Tongue (tissue), 2 donors: ENCODE results near the gene HS2ST1. TPM values are rescaled to one million over a fixed set of nuclear protein-coding genes. Genes with fewer than 3 reads are reported as not detected.

Experiments used
- DNase-seq: peaks from one replicate; pipeline ENCODE4 v3.0.0-alpha.2; 2015
- total RNA-seq: library from RNA; depleted of rRNA; stranded (reverse); fragments of >200 nt; gene quantifications from one replicate; pipeline ENCODE4 v1.2.3, GENCODE V29; 2014

HS2ST1 gene
- total RNA-seq, 1 donor from 2014 or later: 24.0 TPM

DNA sequence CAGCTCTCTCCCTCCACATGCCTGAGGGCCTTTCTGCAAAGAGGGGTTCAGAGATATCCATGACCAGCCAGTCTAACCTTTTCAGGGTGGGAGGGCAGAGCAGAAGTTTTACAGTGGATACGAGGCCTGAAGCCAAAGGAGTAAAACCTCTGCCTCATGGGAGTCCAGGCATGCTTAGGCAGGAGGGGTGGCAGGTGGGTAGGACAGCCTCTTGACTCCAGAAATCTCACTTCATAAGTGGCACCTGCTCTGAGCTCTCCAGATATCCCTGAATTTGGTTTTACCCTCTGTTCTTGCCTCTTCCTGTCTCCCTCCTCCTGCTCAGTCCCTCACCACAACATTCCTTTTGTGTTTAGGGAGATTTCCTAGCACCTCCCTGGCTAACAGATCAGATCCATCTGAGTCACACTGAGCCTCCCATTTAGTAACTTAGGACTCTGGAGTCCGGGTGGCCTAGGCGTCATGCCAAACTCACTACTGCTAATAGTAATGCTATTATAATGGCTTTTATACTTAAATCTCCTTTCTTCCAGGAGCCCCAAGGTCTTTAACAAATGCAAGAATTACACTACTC is 201.0 kb downstream of the HS2ST1 start:
- DNase-seq: no peak

DNA sequence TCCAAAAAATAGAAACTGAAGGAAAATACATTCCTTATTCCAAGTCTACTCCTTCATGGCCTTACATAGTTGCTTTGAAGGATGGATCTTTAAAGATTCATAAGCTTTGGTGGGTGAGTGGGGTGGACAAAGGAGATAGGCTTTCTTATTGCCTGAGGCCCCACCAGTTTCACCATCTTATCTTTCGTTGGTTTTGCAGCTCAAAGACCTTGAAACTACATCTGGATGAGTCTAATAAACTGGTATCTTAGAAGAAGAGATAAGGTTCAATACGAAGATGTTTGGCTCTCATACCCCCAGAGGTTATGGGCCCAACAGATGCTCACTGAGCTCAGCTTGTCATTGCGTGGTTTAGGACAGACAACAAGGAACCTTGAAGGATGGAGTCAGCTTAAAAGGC is 201.5 kb downstream of the HS2ST1 start:
- DNase-seq: no peak

DNA sequence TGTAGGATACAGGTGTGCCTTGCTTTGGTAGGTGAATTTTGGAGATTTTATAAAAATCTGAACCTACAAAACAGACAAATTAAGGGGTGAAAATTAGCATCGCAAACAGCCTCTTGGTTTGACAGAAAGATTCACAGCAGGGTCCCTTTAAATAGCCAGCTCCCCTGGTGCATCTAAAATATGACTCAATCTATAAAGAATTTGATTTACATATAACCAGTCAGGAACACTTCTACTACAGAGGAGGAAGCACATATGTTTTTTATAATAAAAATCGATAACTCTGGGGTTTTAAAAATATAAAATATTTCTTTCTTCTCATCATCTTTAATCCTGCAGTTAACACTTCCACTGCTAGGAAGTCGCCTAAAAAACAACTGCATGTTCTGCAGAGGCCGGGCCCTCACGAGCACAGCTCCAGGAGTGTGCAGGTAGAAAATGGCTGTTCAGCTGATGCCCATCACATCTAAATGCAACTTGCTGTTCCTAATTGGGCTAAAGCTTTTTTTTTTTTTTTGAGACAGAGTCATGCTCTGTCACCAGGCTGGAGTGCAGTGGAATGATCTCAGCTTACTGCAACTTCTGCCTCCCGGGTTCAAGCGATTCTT is 203.4 kb downstream of the HS2ST1 start:
- no peak for DNase-seq

DNA sequence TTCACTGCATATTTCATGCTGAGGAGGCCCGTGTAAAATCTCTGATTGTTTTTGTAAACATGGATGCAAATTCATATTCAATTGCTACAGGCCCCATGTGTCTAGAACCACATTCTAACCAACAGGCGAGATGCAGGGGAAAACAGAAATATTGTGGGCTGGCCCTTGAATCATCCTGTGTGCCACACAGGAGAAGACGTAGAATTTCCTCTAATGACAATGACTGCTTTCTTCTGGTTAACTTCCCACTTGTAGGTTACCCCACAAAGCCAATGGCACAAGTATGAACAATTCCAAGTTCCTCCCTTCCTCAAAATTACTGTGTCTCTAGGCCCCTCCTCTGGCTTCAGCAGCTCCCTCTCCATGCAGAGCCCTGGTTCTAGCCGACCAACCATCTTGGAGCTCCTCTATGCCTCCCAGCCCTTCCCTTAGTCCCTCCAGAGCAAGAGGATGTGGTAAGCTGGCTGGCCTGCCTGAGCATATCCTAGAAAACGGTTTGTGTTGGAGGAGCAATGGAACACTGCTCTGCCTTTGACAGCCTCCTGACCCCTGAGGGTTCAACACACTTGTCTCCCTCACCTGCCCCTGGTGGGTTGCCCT is 205.2 kb downstream of the HS2ST1 start:
- DNase-seq: no peak

DNA sequence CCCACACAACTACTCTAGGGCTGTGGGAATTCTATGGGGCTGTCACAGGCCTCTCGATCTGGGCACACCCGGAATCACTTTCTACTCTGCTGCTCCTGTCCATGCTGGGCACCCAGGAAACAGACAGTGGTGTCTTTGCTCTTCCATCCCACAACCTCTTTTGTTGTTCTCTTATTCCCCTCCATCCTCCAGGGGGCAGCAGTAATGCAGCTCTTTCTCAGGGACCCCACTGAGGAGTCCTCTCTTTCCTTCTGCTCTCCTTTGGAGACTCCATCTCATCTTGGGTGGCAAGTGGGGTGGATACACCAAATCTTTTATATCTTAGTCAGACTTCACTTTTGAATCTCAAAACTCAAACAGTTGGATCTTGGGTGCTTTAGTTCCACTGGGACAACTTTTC is 206.3 kb downstream of the HS2ST1 start:
- no peak for DNase-seq

DNA sequence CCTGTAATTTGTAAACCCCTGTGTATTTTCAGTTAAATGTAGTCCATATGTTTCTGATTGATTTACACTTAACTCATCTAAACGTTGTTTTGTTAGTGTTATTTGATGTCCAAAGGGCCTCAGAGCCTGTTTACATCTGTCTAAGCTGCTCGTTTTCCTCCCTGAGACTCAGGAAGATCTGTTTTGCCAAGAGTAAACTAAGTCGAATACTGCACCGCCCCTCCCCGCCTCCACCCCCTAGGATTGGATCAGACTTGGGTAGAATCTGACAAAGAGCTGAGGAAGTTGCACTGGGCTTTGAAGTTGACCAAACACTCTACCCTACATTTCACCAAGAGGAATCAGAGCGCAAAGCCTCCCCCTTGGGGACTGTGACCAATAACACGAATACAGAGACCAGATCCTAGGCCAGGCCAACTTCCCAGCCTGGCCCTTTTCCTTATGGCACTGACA is 207.3 kb downstream of the HS2ST1 start:
- peak; percentile 51 for DNase-seq

DNA sequence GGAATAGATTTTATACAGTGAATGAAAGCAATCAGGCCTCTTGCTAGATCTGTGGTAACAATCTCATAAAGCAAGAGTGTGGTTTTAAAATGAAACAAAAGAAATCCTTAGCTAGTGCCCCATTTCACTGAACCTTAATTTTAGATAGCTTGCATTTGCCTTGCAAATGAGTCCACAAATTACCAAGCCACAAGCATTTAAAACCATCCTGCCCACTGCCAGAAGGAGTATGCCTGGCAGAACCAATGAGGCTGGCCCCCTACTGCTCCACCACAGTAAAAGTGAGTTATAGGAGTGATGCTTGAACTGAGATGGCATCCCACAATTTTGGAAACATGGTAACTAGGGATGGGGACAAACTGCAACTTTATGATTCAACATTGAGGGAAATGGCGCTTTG is 207.8 kb downstream of the HS2ST1 start:
- no peak for DNase-seq

DNA sequence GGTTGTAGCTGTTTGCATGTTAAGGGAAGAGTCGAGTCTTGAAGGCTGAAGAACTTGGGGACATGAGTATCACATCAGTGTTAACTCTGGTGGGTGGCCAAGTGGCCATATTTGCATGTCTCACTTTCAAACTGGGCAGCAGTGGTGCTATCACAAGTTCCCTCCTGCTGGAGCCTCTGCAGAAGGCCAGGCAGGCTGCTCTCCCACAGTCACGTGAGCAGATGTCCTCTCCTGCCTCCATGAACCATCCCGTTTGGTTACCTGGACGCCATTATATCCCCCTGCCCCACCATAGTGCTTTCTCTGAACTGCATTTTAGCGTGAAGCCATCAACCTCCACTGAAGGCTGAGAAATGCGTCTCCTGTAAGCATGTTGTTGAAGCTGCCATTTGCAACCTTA is 209.2 kb downstream of the HS2ST1 start:
- no peak for DNase-seq

DNA sequence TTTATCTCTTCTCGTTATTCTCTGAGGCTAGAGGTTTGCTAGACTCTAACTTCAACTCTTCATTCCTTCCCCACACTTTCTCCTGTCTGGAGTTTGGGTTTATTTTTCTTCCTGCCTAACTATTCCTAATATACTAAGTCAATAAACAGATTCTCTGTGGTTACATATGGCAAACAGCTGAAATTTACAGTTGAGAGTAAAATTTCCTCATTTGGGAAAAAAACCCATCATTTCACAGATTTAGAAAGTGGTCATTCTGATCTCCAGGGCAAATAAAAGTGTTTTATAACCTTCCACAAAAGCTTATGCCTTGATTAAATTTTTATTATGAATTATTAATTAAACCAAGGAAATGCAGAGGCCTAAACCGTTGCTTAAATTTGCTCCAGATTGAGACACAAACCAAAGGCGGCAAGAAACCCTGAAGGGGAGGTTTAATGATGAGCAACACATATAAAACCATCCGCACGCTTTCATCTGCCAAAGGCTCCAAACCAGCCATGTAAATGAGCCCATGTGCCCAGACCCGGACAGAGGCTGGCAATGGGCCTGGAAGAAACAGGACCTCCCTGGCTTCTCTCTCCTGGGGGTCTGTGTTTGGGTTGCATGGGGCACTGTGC is 212.6 kb downstream of the HS2ST1 start:
- DNase-seq: no peak

DNA sequence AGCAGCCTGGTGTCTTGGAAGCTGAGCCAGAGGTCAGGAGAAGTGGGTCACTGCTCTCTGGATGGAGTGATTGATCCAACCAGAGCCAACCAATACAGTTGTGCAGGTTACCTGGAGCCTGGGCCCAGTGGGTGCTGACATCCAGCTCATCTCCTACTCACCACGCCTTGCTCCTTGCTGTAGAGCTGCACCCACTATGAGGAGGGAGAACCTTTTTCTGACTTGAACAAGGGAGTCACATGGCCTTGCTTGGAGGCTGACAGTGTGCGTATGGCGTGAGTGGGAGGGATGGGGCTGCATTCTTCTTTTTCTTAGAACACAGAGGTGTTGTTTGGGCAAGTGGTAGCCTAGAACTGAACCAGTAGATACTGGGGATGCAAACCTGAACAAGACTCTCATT is 213.1 kb downstream of the HS2ST1 start:
- no peak for DNase-seq

DNA sequence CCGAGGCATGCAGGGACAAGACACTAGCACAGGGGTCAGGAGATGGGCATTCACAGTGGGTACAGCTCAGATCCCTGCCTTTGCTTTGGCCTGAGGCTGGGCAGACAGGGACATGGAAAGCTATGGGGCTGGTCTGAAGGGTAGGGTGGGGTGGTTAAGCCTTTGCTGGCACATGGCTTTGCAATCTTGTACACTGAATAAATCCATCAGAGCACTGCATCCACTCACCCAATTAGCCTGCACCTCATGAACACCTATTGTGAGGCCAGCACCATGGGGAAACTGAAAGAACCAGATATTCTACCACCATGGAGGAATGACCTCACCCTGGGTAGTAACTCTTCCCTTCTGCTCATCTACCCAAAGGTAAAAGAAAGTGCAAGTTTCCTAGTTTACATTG is 214.6 kb downstream of the HS2ST1 start:
- DNase-seq: no peak

DNA sequence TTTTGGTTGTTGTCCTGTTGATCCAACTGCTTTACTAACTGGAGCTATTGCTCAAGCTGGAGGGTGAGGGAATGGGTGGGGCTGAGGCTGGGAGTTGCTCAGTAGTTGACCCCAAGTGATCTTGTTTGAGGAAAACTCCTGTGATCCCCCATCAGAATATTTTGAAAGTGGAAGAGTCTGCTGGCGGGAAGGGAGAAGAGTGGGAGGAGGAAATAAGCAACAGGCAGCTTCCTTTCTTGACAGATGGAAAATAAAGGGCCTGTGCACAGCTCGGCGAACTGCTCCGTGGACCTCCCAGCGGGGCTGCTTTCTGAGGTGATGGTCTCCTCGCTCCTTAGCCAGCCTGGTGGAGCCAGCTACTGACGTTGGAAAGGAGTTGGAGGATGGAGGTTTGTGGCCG is 215.2 kb downstream of the HS2ST1 start:
- no peak for DNase-seq

DNA sequence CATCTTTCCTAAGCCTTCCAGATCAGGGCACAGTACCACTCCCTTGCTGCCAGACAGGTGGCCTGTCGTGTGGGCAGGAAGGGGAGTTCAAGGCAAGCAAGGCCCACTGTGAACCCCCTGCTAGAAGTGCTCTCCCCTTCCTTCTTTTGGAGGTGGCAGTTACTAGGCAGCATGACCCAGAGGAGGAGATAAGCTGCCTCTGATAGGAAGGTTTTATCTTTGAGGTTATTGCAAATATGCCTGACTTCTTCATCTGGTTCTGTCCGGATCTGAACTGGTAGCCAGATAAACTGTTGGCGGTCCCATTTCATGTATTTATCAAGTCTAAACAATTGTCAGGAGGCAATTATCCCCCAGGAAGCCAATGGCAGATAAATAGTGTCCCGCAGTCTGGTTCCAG is 216.0 kb downstream of the HS2ST1 start:
- DNase-seq: no peak

DNA sequence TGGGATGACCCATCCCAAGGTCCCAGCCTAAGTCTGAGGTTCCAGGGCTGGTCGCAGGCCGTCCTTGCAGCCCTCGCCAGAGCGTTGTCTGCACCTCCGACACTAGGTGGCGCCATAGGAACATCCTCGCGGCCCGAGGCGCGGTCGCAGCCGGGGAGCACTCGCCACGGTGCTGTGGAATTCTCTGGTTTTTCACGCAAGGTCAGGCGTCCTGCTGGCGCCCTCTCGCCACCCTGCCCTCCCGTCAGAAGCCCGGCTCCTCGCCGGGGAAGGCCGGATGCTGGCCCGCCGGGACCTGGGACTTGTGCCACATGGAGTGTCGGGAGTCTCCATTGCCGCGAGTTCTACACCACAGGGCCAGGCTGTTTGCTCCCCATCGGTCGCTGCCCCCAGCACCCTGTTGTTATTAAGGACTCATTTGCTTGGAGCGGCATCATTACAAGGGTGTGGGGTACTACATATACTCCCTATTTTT is 217.4 kb downstream of the HS2ST1 start:
- DNase-seq: peak; percentile 94

DNA sequence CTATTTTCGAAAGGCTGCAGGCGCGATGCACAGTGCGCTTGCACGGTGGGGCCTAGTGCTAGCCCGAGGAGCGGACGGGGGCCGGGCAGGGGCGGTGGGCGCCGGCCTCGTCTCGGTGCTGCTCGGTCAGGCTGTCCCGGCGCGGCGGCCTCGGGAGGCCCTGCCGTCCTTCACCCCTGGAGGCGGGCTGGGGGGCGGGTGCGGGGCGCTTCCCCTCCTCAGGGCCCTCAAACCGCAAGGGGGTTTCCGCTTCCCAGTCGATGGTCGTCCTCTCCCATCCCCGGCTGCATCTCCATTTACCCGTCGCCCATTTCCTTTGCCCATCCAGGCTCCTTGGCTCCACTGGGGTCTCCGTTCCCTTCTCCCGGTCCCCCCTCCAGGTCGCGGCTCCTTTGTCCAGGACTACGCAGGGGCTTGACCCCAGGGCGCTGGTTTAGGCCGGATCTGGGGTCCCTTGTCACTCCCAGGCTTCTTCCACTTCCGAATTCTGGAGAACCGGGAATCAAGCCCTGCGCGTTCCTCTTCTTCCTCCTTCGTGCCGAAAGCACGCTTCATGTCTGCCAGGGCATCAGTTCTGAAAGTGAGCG is 217.9 kb downstream of the HS2ST1 start:
- DNase-seq: no peak

DNA sequence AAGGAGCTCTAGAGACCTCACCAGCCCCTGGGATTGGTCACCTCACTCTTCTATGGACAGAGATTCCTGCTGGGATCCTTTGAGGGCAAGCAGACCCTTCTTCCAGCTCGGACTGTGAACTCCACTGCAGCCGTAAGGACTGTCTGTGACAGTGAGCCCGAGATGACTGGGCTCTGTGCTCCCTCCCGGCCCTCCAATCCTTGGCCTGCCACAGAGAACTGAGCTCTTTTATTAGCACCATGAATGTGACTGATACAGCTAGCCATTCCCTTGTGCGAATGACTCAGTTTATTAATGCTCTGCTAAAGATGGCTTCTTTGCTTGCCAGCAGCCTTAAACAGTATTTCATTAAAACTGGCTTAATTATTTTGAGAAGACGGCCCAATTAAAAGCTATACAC is 219.6 kb downstream of the HS2ST1 start:
- DNase-seq: no peak

DNA sequence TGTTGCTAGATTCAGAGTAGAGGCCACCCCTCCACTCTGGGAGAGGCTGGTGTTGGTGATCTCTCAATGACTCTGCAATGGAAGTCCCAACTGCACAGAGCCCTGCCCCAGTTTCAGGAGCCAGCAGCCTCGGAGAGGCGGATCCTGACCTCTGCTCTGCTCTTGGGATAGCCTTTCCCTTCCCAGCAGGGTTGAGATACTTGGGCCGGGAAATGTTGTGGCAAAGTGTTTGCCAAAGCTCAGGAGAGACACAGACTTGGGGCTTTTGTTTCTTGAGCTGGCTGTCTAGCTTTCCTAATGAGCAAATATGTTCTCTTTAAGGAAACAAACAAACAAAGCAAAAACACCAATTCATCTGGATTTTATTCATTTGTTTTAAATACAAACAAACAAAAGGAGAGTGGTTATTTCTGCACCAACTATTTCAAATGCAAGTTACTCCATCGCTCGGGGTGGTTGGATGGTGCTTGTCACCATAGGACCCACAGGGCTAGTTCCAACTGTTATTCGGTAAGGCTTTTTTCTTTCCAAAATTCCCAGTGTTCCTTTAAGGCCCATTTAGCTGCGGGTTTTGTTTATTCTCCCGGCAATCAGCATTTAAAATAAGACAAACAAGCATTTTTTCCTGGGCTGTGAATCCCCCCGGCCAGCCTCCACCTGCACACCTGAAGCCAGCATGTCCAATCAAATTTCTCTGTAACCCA is 220.3 kb downstream of the HS2ST1 start:
- no peak for DNase-seq

DNA sequence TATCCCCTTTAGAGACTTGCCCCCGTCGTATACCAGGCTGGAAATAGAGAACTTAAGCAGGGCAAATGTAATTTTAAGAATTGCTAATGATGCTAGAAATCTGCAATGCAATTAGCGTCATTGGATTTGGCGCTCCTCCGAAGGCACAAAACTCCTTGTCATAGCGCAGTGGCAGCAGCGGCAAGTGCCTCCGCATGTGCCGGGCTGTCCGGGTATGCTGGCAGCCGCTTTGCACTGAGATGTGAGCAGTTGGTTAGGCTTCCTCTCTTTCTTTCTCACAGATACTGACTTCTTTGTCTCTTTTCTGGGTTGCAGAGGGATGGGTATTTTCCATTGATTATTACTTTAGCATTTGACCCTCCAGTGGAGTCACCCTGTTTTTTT is 220.9 kb downstream of the HS2ST1 start:
- DNase-seq: no peak

DNA sequence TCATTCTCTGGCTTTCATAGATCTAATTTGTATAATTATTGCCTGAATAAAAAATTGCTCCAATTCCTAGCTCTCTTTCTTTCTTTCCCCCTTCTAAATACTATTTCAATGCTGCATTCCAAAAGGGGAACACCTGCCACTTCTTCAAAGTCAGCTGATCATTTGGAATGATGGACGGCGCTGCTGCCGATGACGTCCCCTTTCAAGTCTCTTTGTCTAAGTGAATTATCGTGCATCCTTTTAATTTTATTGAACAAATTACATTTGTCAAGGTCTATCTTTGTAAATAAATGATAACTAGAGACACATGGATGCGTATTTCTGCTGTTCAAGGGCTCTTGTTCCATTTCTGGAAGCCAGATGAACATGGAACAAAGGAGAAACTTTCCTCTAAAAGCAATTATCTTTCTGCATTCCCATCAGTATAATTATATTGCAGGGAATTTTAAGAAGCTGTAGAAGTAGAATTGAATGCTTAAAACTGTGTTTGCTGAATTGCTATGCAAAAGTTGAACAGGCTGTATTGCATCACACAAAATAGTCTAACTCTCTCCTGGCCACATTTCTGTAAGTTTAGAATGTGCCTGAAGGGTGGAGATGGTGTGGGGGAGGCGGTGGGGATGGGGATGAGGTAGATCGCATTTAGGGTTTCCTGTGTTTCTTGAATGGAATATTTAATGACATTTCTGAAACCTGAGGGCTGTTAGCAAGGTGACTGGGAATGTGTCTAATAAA is 222.3 kb downstream of the HS2ST1 start:
- DNase-seq: no peak

DNA sequence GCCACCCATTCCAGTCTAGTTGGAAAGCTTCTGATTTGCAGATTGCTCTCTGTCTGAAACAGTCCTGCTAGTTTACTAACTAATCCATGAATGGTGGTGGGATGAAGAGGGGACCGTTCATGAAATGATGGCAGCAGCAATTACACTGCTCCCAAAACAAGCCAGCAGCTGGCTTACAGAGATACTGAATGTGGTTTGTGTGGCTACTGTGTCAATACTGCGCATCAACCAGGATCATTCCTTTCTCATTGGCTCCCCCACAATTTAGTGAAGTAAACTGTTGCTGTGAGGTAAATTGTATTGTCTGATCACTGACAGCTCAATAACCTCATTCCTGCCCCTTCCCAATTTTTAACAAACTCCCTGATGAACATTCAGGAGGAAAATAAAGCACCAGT is 222.9 kb downstream of the HS2ST1 start:
- no peak for DNase-seq

DNA sequence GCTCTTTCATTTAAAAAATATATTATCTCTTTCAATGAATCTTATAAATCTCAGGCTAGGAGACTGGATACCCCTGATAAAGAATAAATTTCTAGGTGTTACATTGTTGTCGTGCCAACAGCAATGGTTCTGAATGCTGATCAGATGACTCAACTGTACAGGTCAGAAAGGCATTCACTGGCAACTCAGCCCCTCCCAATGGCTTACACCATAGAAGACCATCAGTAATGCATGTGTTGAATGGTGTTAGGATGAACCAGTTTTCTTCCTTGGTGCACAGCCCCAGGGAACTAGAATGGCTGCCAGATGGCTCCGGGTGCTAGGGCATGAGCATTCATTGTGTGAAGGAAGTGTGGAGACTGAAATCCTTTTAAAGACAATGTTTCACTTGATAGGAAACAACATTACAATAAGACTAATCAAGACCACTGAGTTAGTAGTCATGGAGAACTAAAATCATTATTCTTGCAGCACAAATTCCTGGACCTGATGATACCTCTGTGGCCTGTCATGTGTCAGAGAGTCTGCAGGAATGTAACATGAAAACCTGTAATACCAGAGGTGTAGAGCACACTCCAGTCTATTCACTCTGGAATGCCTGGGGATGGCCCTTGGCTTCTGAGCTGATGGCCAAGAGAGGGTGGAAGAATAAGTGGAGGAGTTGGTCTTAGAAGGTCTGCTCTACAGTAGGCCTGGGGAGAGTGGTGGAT is 226.6 kb downstream of the HS2ST1 start:
- DNase-seq: no peak
